HPDE6-E6E7 (cell line): Measurements from ENCODE around the gene SNX25.
"Not testable (repeated sequence)": the region's sequence is repeated elsewhere in the genome, so short reads cannot be mapped to it uniquely, and the experiment has no call there.

Experiments used
- DNase-seq: peaks from one replicate; pipeline ENCODE4 v3.0.0; 2011; ENCODE audit warnings: missing footprints; ENCODE audit errors: extremely low spot score

SNX25 gene

DNA sequence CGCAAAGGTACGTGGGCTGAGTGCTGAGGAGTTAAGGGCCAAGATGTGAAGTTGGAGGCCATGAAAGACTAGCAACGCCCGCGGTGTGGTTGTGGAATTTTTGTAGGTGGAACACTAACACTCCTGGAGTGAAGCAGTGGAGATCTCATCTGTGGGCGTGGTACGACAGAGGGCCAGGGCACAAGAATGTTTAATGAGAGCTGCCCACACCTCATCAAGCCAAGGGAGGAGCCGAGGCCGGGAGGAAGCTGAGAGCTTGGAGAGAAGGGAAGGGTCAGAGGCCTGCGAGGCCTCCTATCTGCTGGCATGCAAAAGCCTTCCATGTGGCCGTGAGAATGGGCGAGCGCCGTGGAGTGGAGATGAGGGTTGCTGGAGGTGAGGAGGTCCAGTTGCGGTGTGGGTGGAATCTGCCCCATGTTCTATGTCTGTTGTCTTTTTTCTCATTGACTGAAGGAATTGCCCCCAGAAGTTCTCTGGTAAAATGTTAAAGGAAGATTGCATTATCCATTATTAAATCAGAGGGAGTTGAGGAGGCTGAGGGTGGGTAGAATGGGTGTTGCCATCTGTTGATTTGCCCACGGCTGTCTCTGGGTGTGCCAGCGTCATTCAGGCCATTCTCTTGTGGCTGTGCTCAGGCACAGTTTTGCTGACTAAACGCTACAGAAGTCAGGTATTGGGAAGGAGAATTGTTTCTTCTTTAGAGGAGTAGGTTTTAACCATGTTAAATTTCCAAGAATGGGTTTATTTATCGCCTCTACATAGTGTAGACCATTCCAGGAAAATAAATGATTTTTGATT lies 19.8 kb downstream of the SNX25 start:
- DNase-seq: no peak

DNA sequence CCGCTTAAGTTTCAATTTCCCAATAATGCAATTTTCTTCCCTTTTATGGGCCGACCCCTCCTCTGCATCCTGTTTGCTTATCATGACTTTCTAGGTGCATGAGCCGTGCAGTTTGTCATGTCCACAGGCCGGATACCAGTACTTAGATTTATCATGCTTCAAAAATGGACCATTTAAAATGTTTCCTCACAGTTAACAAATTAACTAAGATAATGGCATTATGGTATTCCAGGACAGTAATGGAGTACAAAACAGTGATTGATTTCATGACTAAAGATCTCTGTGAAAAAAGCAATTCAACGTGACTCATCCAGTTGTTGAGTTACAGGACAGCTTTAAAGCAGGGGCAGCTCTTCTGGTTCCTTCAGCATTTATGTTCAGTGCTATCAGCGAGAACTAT lies 23.0 kb downstream of the SNX25 start:
- DNase-seq: no peak

DNA sequence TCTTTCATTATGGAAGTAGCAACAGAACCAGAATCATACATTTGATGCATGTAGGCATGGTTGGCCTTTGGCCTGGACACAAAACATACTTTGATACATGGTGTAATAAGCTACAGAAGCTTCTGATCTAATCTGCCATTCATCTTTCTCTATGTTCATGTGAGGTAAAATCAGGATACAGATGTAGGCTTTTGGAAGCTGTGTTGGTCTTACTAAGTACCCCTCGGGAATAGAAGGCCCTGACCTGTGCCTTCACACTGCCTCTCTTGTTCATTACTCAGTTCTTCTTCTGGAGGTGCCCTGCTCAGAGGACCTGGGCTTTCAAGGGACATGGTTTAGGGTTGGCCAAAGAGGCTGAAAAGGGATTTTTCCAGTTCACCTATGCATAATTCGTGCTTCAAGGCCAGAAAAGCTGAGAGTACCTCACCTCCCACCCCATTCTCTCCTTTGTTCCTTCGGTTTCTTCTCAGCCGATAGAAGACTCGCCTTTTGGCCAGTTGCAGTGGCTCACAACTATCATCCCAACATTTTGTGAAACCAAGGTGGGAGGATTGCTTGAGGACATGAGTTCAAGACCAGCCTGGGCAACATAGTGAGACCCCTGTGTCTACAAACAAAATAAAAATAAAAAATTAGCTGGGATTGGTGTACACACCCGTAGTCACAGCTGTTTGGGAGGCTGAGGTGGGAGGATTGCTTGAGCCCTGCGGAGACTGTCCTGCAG lies 25.9 kb downstream of the SNX25 start:
- no peak for DNase-seq

DNA sequence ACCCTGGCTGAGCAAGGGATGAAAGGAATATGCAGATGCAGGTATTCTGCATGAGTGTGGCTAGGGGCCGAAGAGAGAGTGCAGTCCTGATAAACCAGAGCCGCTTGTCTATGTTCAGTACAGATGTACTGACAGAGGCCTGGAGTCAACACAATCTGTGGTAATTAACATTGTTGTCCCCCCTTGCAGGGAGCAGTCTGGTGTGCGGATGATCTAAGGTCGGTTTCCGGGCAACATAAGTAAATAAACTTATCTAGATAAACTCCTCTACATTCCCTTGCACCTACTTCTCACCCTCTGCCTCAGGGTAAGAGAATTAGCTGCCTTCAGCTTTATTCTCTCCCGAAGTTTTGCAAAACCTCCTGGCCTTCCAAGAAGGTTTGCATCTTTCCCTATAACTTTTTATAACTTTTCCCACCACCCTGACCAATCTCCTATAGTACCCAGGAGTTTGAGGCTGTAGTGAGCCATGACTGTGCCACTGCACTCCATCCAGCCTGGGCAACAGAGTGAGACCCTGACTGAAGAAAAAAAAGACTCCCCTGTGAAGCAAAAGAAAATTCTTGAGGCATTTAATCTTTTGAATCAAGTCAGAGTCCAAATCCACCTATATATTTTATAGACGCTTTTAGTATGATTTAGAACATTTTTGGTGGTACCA lies 26.6 kb downstream of the SNX25 start:
- DNase-seq: no peak

DNA sequence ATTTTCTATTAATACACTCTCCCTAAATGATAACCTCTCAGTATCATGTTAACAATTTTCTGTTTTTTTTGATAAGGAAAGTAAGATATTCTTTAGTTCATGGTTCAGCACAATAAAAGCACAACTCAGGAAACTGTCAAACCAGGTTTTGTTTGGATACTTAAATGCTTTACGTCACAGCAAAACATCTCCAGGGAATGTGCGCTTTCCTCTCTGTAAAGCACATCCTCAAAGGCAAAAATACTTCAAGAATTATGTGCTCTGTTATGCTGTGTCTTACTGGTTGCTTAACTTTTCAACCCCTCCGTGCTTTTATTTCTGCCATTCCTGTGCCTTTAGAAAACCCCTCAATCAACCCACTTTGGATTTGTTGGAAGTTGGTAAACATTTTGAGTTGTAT lies 27.8 kb downstream of the SNX25 start:
- no peak for DNase-seq

DNA sequence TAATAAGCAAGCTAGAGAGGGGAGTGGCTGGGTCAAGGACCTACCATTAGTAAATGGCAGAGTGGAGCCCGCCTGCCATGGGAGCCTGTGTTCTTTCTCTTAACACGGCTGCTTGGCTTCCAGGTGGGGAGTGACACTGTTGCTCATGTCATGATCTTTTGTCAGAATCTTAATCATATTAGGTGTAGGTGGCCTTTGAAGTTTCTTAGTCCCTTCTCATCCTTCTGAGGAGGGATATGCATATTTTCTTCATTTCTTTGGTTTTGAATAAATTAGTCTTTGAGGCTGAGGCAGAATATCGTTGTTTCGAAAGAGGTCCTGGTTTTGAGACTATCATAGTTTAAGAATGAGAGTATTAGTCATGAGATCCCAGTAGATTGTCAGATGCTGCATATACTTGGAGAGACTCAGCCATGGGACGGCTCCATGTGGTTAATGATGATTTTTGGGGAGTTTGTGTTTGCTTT lies 28.9 kb downstream of the SNX25 start:
- no peak for DNase-seq

DNA sequence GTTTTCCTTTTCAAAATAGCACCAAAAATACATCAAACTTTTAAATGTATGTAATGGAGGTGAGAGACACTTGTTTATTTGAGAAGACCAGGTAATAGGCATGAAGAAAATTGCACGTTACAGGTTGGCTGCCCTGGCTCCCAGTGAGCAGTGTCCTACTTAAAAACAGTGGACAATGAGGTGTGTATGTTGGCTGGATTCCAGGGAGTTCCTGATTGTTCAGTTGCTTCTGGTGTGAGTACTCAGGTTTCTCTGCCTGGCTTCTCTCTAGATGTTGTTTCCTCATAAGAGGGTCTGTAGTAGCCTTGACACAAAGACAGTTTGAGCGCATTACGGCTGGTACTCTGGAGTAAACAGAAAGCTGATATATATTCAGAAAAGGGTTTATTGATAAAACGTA lies 29.4 kb downstream of the SNX25 start:
- DNase-seq: no peak

DNA sequence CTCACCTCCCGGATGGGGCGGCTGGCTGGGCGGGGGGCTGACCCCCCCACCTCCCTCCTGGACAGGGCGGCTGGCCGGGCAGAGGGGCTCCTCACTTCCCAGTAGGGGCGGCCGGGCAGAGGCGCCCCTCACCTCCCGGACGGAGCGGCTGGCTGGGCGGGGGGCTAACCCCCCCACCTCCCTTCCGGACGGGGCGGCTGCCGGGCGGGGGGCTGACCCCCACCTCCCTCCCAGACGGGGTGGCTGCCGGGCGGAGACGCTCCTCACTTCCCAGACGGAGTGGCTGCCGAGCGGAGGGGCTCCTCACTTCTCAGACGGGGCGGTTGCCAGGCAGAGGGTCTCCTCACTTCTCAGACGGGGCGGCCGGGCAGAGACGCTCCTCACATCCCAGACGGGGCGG lies 31.1 kb downstream of the SNX25 start:
- DNase-seq: not testable (repeated sequence)

DNA sequence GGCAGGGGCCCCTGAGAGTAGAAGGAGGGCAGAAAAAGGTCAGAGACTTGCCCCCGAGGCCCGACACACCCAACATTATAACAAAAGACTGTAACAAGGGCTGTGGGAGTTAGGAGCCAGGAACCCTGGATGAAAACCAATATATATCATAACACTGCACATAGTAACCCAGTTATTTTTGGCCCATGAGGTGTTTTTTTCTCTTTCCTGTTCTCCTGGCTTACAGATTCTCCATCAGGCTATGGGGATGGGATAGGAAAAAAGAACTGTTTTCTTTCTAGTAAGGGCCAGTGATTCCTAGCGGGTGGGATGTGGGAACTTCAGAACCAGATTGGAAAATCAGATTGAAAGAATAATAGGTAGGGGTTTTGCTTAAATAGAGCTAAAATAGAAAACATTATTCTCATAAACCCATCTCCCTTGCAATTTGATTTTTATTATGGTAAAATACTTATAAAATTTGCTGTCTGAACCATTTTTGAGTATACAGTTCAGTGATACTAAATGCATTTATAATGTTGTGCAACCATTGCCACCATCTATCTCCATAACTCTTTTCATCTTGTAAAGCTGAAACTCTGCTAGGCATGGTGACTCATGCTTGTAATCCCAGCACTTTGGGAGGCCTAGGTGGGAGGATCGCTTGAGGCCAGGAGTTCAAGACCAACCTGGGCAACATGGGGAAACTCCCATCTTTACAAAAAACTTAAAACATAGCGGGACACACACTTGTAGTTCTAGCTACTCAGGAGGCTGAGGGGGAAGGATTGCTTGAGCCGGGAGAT lies 33.5 kb downstream of the SNX25 start:
- no peak for DNase-seq

DNA sequence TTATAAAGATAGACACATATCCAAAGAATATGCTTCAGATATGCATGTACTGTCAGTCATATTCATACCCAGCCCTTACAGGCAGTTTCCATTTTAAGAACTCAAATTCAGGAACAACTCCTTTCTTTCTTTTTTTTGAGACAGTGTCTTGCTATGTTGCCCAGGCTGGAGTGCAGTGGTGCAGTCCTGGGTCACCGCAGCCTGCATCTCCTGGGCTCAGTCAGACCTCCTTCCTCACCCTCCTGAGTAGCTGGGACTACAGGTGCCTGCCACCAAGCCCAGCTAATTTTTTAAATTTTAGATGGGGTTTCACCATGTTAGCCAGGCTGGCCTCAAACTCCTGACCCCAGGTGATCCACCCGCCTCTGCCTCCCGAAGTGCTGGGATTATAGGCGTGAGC lies 34.5 kb downstream of the SNX25 start:
- DNase-seq: no peak

DNA sequence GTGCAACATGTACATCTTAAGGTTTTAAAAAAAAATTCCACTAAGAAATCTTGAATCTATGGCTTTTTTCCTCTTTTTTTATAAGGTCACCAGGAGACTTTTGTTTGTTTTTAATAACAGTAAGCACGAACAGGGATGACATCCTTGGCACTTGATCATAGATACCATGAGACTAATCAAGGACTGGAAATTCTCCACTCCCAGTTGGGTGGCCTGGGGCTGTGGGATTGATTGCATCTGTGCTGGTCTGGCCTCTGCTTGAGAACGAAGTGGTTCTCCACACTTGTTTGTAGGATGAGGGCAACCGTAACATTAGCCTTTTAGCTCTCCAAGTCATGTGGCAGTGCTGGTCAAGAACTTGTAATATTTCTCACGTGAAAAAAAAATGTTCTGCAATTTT lies 35.4 kb downstream of the SNX25 start:
- DNase-seq: no peak

DNA sequence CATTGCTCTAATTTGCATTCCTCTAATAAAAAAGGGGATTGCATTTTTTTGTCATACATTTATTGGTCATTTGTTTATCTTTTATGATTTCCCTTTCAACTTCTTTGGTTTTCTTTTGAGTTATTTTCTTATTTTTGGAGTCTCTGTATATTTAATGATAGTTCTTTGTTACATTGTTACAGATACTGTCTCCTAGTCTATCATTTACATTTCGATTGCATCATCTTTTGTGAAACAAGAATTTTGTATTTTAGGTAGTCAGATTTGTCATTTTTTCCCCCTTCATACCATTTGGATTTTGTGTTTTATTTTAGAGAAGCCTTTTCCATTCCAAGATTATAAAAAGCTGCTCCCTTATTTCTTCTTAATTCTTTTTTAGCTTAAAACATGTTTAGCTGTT lies 37.1 kb downstream of the SNX25 start:
- no peak for DNase-seq

DNA sequence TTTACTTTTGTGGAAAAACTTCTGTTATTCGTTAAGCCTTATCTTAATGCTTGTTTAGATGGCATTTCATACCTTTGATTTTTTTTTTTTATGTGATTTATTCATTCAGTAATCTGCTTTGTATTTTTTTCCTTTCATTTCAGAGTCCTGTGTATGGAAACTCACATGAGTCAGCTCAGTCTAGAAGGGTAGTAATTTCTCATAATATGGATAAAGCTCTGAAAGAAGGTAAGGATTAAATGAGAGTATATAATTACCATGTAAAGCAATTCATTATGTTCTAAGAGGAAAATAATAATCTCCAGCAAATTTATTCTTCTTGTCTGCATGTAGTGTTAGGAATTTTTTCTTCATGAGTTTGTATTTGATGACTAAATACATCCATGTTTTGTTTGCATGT lies 37.8 kb downstream of the SNX25 start:
- no peak for DNase-seq

DNA sequence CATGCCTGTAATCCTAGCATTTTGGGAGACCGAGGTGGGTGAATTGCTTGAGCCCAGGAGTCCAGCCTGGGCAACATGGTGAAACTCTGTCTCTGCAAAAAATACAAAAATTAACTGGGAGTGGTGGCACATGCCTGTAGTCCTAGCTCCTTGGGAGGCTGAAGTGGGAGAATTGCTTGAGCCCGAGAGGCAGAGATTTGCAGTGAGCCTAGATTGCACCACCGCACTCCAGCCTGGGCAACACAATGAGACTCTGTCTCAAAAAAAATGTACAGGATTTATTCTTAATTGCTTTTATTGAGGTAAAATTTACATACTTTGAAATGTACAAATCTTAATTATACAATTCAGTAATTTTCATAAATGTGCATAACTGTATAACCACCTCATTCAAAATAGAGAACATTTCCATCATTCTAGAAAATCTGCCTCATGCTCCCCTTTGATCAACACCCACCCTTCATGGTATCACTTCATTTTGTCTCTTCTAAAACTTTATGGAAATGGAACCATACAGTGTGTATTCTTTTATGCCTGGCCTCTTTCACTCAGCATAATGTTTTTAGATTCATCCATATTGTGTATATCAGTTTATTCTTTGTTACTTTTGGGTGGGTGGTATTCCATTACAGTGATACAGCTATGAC lies 39.1 kb downstream of the SNX25 start:
- DNase-seq: no peak

DNA sequence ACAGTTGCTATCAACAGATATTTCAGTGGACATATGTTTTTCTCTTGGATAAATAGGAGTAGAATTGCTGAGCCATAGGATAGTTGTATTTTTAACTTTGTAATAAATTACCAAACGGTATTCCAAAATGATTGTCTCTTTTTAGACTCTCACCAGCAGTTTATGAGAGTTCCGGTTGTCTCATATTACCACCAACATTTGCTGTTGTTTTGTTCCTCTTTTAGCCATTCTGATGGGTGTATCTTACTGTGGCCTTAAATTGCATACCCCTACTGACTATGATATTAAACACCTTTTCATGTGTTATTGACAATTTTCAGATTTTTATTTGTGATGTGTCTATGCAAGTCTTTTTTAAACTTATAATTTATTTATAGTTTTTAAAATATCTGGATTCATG lies 39.7 kb downstream of the SNX25 start:
- DNase-seq: no peak

DNA sequence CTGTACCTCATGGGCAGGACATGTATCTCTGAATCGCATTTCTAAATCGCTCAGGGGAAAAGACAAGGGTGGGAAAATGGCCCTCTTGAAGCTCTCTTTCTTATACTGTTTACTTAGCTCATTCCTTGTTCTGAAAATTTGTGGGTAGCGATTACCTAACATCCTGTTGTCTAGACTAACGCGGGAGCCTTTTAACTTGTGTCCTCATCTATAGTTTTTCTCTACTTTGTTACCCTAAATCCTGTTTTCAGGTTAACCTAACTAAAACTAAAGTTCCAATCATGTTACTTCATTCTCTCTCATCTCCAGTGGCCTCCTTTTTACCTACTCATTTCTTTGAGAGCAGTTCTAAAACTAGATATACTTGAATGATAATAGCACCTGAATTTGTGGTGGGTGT lies 45.0 kb downstream of the SNX25 start:
- DNase-seq: no peak

DNA sequence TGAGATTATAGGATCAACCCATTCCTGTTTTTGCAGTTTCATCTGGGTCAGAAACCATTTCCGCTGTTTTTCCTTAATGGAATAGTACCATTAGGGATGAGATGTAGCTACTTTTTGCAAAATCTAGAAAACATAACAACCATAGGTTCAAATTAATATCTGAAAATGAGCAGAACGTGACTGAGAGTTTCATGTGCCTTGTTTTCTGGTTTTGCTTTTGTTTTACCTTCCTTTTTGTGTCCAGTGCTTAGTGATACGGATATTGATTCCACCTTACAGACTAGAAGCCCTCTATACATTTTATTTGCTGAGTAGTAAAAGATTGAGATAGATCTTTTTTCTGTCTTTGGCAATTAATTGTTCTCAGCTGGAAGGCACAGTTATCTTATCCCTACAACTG lies 46.5 kb downstream of the SNX25 start:
- no peak for DNase-seq

DNA sequence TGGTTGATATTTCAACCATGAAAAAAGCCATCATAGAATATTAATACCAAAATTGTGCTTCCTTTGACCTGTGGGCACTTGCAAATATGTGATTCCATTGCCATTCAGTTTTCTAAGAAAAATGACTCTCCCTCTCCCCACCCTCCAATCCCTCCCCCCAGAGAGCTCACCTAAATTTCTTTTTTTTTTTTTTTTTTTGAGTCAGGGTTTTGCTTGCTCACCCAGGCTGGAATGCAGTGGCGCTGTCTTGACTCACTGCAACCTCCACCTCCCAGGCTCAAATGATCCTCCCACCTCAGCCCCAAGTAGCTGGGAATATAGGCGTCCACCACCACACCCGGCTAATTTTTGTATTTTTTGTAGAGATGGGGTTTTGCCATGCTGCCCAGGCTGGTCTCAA lies 47.0 kb downstream of the SNX25 start:
- DNase-seq: no peak

DNA sequence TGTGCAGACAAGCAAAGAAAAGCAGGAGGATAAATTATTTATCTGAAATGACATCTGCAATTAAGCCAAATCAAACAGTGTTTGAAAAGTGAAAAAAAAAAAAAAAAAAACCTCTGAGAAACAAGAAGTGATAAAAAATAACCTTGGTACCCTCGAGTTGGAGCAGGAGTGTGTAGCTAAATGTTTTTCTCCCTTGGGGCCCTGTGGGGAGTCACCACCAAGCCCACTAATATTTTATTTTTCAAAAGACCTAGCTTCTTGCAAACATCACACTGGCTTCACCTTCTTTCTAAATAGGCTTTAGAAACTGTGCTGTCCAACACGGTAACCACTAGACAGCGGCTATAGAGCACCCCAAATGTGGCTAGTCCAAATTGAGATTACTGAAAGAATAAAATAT lies 47.7 kb downstream of the SNX25 start:
- no peak for DNase-seq

DNA sequence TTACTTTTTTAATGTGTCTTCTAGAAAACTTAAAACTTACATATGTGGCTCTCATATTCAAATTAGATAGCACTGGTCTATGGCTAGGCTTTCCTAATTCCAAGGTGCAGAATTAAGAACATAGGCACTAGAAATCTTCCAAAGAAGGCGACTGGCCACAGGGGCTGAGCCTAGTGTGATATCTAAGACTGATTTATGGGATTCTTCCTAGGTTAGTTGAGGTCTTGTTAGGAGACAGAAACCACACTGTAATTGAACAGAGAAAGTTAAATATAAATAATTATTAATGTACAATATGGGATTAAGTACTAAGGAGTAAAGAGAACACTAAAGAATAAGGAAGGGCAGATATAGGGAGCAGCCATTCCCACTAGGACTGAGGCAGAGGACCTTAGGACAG lies 48.3 kb downstream of the SNX25 start:
- no peak for DNase-seq

DNA sequence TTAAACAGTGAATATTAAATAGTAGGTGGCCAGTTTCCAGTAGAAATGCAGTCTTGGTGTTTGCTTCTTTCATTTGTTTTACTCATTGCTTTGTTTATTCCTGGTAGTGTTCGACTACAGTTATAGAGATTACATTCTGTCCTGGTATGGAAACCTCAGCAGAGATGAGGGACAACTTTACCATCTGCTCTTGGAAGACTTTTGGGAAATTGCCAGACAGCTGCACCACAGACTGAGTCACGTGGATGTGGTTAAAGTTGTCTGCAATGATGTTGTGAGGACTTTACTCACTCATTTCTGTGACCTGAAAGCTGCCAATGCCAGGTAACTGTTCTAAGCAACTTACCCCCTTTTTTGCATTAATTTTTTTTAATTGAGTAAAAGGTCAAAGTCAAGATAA lies 49.3 kb downstream of the SNX25 start:
- not testable (repeated sequence) for DNase-seq

DNA sequence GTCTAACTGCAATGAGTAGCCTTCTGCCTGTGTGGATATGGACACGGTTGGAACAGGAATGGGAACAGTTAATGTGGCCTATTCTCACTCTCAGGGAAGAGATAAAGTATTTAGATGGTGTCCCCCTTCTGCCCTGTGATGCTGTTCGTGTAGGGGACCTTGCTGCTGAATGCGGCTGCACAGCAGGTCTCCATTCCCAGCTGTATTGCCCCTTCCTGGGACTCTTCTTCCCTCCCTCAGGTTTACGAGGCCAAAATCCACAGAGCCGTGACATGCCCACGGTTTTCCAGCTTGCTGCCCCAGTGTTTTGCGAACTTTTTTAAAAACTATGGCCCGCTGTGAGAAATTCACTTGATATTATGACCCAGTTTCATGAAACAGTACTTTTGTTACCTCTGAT lies 50.3 kb downstream of the SNX25 start:
- DNase-seq: no peak
